T-helper 1 cell treated with Interleukin-12 subunit alpha and Interleukin-12 subunit beta and Interleukin-4 antibody, amounts not matched to agents 30 ng/mL and 1 ng/mL, for 36 hours (primary cell): Measurements from ENCODE around the gene ING5. TPM values are rescaled to one million over a fixed set of nuclear protein-coding genes. Genes with fewer than 3 reads are reported as not detected.
"Not testable (repeated sequence)": the region's sequence is repeated elsewhere in the genome, so short reads cannot be mapped to it uniquely, and the experiment has no call there.

Source experiments
- intact Hi-C: fragments of 100-400 bp; cut with micrococcal nuclease; formaldehyde crosslinking; loops from one replicate; pipeline ENCODE4 v1.15.1; 2024
- total RNA-seq: library from RNA; stranded (reverse); gene quantifications from 2 replicates; pipeline ENCODE4 v1.2.3, GENCODE V29; 2022

The ING5 gene
- total RNA-seq, 1 donor from 2014 or later = 25.3 TPM

DNA sequence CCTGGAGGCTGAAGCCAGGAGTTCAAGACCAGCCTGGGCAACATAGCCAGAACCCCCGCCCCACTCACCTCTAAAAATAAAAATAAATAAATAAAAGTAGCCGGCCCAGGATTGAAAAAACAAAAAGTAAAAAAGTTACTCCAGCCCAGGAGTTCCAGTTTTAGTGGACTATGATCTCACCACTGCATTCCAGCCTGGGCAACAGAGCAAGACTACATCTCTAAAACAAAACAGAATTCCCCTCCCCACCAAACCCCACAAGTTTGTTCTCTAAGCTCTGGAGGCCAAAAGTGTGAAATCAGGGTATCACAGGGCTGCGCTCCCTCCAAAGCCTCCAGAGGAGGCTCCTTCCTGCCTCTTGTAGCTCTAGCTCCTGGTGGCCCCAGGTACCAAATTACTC is 34.3 kb downstream of the ING5 start:
- intact Hi-C loops = no loop called here

- intact Hi-C loops = no loop called here
Measured at GRCh38 chr2:241738040-241738686, 36.3 kb downstream of the ING5 start.

- intact Hi-C loops = no loop called here
Measured at GRCh38 chr2:241739177-241739576, 37.3 kb downstream of the ING5 start.

GRCh38 chr2:241739651-241740050 is 37.8 kb downstream of the ING5 start:
- intact Hi-C loops = no loop called here

- intact Hi-C loops = no loop called here
Measured at GRCh38 chr2:241741016-241741415, 39.2 kb downstream of the ING5 start.

DNA sequence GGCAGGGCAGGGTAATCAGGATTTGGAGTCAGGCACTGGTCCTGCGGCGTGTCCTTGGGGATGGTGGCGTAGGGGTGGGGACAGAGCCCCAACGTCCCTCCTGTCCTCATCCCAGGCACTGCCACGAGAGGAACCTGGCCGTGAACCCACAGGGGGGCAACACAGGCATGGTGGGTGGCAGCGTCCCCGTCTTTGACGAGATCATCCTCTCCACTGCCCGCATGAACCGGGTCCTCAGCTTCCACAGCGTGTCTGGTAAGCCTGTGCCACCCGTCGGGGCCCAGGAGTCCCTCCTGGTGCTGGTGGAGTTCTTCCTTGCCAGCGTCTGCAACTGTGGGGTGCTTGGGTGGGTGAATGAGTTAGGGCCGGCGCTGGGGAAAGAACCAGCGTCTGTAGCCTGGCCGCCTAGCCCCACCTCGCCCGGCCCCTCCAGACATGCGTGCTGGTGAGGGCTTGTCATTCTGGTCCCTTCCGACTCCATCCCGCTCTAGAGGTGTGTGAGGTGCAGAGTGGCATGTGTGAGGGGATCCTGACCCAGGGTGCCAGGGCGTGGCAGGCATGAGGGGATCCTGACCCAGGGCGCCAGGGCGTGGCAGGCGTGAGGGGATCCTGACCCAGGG is 40.6 kb downstream of the ING5 start:
- intact Hi-C loops = no loop called here

DNA sequence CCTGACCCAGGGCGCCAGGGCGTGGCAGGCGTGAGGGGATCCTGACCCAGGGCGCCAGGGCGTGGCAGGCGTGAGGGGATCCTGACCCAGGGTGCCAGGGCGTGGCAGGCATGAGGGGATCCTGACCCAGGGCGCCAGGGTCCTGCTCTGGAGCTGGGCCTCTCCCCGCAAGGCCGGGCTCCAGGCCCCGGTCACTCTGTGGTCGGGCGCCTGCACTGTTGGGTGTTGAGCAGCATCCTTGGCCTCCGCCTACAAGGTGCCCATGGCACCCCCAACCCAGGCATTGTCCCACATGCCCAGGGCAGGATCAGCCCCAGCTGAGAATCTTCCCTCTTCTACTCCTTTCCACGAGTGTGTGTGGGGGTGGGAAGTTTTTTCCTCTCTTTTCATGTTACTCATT is 41.2 kb downstream of the ING5 start:
- intact Hi-C loops = not testable (repeated sequence)

DNA sequence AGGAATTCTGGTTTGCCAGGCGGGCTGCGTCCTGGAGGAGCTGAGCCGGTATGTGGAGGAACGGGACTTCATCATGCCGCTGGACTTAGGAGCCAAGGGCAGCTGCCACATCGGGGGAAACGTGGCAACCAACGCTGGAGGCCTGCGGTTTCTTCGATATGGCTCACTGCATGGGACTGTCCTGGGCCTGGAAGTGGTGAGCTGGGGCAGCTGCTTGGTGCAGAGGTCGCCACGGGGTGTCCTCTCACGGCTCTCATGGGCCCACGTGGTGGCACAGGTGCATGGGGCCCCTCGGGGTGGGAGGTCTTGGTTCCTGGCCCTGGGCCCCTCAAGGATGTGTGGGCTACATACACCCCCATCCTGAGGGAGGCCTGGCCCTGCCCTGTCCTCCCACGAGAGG is 41.8 kb downstream of the ING5 start:
- intact Hi-C loops = no loop called here

DNA sequence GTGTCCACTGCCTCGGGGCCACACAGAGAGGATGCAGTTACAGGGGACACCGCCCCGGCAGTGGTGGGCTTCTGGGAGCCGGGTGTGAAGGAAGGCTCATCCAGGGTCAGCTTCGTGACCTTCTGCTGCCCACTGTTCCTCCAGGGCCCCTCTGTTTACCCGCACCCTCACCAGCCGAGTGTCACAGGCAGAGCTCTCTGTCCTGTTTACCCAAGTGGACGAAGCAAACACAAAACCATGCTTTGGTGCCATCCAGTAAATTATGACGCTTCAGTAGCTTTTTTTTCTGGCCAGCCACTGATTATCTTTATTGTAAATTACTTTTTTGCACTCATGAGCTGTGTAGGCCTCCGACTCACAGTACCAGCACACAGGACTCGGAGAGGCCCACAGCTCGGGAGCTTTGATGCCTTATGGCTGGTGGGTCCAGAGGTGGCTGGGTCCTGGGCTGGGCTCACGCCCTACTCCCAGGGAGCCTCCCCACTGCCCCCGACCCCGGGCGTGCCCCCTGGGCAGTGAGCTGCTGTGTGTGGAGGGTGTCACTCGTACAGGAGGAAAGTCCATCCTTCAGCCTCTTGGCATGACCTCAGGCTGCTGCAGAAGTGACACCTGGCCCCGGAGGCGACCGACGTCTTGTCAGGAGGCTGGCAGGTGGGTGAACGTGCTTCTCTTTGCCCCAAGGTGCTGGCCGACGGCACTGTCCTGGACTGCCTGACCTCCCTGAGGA is 42.4 kb downstream of the ING5 start:
- intact Hi-C loops = no loop called here

- intact Hi-C loops = no loop called here
Measured at GRCh38 chr2:241745276-241745675, 43.4 kb downstream of the ING5 start.

DNA sequence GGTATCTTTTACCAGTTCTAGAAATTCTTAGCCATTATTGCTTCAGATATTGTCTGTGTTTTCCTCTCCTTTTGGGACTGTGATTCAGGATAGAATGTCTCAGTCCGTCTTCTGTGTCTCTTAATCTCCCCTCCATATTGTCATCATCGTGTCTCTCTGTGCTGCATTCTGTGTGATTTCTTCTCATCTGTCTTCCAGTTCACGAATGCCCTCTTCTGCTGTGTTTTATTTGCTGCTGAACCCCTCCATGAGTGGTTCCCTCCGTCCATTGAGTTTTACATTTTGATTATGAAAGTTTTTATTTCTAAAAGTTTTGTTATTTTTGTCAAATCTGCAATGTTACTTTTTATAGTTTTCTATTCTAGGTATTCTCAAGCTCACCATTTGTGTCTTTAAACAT is 44.2 kb downstream of the ING5 start:
- intact Hi-C loops = no loop called here

GRCh38 chr2:241748468-241749256 is 46.8 kb downstream of the ING5 start:
- intact Hi-C loops = no loop called here

DNA sequence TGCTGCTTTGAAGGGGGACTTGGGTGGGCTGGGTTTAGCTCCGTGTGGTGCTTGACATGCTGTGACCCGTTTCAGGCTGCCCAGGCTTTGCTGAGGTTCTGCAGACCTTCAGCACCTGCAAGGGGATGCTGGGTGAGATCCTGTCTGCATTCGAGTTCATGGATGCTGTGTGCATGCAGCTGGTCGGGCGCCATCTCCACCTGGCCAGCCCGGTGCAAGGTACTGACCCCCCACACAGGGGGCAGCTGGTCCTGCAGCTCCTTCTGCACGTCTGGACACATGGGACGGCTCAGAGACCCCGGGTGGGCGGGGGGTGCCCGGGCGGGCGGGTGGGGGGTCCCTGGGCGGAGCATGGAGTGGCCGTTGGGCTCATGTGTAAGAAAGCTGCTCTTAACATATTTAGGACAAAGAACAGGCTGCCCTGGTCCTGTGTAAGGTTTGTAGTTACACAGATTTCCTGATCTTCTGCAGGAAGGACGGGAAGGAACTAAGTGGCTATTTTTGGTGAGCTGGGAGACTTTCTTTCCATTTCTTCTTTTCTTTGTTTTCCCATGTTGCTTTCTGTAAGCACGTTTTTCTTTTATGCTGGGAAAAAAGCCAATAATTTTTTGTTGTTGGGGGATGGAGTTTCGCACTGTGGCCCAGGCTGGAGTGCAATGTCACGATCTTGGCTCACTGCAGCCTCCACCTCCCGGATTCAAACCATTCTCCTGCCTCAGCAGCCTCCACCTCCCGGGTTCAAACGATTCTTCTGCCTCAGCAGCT is 48.4 kb downstream of the ING5 start:
- intact Hi-C loops = no loop called here

DNA sequence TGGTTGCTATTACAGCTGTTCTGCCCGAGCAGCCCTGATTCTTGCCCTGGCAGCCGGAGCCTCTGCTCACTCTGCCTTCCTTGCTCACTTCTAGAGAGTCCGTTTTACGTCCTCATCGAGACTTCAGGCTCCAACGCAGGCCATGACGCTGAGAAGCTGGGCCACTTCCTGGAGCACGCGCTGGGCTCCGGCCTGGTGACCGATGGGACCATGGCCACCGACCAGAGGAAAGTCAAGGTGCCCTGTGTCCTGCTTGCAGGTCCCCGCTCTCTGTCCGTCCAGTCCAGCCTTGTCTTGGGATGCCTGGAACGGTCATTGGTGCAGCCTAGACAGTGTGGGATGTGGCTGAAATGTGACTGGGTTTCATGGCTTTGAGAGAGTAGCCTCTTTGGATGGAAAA is 49.3 kb downstream of the ING5 start:
- intact Hi-C loops = no loop called here

DNA sequence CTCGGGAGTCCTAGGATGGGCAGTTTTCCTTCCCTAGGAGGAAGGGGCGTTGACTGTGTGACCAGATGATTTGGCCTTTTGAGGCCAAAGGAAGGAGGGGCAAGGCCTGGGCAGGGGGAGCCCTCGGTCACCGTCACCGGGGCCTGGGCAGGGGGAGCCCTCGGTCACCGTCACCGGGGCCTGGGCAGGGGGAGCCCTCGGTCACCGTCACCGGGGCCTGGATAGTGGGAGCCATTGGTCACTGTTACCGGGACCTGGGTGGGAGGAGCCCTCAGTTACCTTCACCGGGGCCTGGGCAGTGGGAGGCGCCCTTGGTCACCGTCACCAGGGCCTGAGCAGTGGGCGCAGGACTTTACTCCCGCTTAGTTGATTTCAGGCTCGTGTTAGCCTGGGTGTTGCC is 49.9 kb downstream of the ING5 start:
- intact Hi-C loops = no loop called here

DNA sequence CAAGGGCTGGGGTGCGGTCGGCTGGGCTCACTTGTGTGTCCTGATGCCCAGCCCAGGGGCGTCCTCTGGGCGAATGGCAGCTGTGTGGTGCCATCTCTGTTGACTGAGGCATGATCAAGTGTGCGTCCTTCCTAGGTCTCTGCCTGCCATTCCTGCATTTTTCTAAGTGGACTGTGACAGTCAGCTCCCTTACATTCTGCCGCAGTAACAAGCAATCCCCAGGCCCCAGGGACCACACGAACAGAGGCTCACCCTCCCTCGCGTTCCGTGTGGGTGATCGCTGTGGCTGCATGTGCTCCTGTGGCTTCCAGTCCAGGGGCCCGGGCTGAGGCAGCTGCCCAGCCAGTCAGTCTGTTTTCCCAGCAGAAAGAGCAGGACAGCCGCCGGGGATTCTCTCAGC is 50.4 kb downstream of the ING5 start:
- intact Hi-C loops = no loop called here

DNA sequence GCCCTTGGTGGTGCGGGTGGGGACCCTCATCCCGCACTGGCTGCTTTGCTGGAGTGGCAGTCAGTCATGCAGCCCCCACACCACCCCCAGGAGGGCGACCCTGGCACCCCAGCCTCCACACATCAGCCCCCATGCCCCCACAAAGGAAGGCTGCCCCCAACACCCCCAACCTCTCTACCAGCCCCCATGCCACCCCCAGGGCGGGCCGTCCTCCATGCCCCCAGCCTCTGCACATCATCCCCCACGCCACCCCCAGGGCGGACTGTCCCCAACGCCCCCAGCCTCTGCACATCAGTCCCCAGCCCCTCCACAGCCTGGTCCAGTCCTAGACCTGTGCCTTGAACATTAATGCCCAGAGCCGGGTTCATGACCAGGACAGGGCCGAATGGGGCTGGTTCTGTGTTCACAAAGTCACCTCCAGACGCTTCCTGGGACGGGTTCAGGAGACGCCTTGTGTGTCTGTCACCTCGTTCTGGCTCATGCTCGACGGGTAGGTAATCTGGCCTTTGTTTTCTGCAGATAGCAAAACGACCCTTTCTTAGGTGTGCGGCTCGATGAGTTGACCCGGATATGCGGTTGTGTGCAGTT is 50.9 kb downstream of the ING5 start:
- intact Hi-C loops = no loop called here

GRCh38 chr2:241753493-241753892 is 51.7 kb downstream of the ING5 start:
- intact Hi-C loops = no loop called here

DNA sequence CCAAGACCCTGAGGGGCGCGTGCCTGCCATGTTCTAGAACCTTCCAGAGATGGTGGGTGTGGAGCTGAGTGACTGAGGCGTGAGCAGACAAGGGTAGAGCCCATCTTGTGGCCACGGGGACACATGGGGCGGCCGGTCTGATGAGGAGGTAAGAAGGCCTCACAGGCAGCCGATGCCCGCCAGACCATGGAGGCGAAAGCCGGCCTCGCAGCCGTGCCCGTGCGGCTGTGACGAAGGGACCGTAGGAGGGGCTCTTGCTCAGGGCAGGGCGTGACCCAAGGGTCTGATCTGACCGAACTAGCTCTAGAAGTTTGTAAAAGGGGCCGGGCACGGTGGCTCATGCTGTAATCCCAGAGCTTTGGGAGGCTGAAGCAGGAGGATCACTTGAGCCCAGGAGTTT is 52.2 kb downstream of the ING5 start:
- intact Hi-C loops = no loop called here

DNA sequence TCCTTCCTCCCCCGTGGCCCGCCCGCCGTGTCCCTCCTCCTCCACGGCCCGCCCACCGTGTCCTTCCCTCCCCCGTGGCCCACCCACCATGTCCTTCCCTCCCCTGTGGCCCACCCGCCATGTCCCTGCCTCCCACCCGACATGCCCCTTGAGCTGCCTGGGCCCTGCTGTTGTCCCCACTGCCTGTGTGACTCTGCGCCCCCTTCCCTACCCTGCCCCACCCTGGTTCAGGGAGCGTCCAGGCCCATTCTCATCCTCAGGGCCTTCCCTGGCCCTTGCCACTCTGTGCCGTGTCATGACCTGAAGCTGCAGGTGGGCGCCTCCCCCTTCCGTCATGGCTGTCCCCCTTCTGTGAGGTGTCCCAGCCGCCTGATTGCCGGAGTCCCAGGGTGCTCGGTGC is 53.3 kb downstream of the ING5 start:
- intact Hi-C loops = no loop called here

- intact Hi-C loops = no loop called here
Measured at GRCh38 chr2:241755777-241756176, 53.9 kb downstream of the ING5 start.
